ENCODE results near the gene AMPH. TPM values are rescaled to one million over a fixed set of nuclear protein-coding genes. Genes with fewer than 3 reads are reported as not detected.
"Not testable (repeated sequence)": the region's sequence is repeated elsewhere in the genome, so short reads cannot be mapped to it uniquely, and the experiment has no call there.

Gene AMPH
- polyA plus RNA-seq, 1 experiment, result 1.5 TPM

DNA sequence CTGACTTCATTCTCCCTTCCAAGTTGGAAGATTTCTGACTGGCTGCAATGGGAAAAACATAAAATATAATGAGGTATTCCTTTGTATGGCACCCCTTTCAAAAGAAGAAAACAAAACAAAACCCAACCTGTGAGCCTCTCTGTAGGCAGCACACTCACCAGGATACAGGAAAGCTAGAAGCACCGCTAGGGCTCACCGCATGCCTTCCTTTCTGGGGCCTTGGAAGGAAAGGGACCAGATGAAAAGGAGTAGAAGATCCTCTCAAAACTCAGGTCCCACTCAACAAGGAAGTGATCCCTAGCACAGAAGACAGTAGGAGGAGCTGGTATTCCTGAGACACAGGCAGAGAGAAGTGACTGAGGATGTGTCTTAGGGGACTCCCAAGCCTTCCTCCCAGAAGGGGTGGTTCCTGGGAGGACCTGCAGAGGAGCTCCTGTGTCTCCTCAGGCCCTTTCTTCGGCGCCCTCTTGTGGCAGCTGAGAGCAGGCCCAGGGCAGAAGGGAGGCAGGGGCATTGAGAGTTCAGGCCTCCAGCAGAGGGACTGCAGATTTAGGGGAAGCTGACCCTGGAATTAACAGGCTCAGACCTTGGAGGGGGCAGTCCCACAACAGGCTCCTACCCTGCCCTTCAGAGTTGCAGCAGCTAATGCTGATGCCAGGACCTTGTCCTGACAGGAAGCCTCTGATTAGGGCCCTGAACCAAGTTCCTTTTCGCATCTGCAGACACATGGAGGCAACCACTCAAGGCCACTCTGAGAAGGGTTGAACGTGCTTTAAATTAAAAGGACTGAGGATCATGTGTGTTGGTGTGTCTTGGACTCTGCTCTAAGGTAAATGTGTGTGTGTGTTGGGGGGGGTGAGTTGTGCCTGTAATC, 285.6 kb downstream of the AMPH start:
- POLR2A ChIA-PET; H3K4me3 ChIP-seq (ENCODE audit: low read depth, low read length); H3K27me3 ChIP-seq (ENCODE audit: control insufficient read depth, insufficient read depth, low read length); H3K36me3 ChIP-seq (ENCODE audit: control insufficient read depth, insufficient read depth, low read length); DNase-seq (ENCODE audit: low read depth): not testable (repeated sequence)
- peak; percentile 86 for TF ChIP-seq CTCF (IDR thresholded peaks at IDR 0.05; ENCODE audit: insufficient read depth, low read depth, low read length)
- CTCF ChIA-PET, result interaction anchor here (0.6 to 2.8 kb wide), 19 partner anchors 8 to 440 kb away, joined by 3 to 27 read pairs (median 3); no protein-coding TSS in a partner anchor

GRCh38 chr7:38344741-38345140, 286.4 kb downstream of the AMPH start:
- POLR2A ChIA-PET; H3K36me3 ChIP-seq (ENCODE audit: control insufficient read depth, insufficient read depth, low read length); DNase-seq (ENCODE audit: low read depth); H3K4me3 ChIP-seq (ENCODE audit: low read depth, low read length); H3K27me3 ChIP-seq (ENCODE audit: control insufficient read depth, insufficient read depth, low read length): not testable (repeated sequence)
- CTCF ChIA-PET, result interaction anchor here (0.6 to 2.8 kb wide), 12 partner anchors 9 to 443 kb away, joined by 3 to 27 read pairs (median 8); no protein-coding TSS in a partner anchor

- H3K27me3 ChIP-seq (ENCODE audit: control insufficient read depth, insufficient read depth, low read length); H3K36me3 ChIP-seq (ENCODE audit: control insufficient read depth, insufficient read depth, low read length); DNase-seq (ENCODE audit: low read depth); H3K4me3 ChIP-seq (ENCODE audit: low read depth, low read length); POLR2A ChIA-PET: not testable (repeated sequence)
- CTCF ChIA-PET, result interaction anchor here (1.3 to 2.4 kb wide), 4 partner anchors 21 to 127 kb away, joined by 3 to 9 read pairs (median 6); no protein-coding TSS in a partner anchor
Observed at GRCh38 chr7:38342135-38342534, 289.0 kb downstream of the AMPH start.

DNA sequence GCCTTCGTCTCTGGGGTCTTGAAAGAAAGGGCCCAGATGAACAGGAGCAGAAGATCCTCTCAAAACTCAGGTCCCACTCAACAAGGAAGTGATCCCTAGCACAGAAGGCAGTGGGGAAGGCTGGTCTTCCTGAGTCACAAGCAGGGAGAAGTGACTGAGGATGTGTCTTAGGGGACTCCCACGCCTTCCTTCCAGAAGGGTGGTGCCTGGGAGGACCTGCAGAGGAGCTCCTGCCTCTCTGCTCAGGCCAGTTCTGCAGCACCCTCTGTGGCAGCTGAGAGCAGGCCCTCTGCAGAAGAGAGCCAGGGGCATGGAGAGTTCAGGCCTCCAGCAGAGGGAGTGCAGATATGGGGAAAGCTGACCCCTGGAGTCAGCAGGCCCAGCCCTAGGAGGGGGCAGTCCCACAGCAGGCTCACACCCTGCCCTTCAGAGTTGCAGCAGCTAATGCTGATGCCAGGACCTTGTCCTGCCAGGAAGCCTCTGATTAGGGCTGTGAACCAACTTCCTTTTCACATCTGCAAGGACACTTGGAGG, 289.9 kb downstream of the AMPH start:
- DNase-seq (ENCODE audit: low read depth); H3K27me3 ChIP-seq (ENCODE audit: control insufficient read depth, insufficient read depth, low read length); POLR2A ChIA-PET; H3K4me3 ChIP-seq (ENCODE audit: low read depth, low read length); H3K36me3 ChIP-seq (ENCODE audit: control insufficient read depth, insufficient read depth, low read length): not testable (repeated sequence)
- CTCF ChIA-PET, result interaction anchor here (1.0 to 2.4 kb wide), 4 partner anchors 10 to 125 kb away, joined by 3 to 12 read pairs (median 6); no protein-coding TSS in a partner anchor
- peak; percentile 39; the same call in 1 of the 2 replicates for TF ChIP-seq CTCF (IDR thresholded peaks at IDR 0.05; ENCODE audit: insufficient read depth, low read depth, low read length)

- no peaks in the 10 kb centered on the region for H3K27me3 ChIP-seq (ENCODE audit: control insufficient read depth, insufficient read depth, low read length)
- H3K4me3 ChIP-seq (ENCODE audit: low read depth, low read length), result no peak overlapping the region
- no peaks in the 10 kb centered on the region for H3K36me3 ChIP-seq (ENCODE audit: control insufficient read depth, insufficient read depth, low read length)
- no peak for DNase-seq (ENCODE audit: low read depth)
- ChIA-PET POLR2A (no interaction called here), CTCF (interaction anchor here (0.6 to 2.4 kb wide), 4 partner anchors 12 to 124 kb away, joined by 3 to 12 read pairs (median 8); no protein-coding TSS in a partner anchor)
- no peak for TF ChIP-seq CTCF (IDR thresholded peaks at IDR 0.05; ENCODE audit: insufficient read depth, low read depth, low read length)
Observed at GRCh38 chr7:38339953-38340819, 291.0 kb downstream of the AMPH start.

- POLR2A ChIA-PET; H3K27me3 ChIP-seq (ENCODE audit: control insufficient read depth, insufficient read depth, low read length); H3K36me3 ChIP-seq (ENCODE audit: control insufficient read depth, insufficient read depth, low read length); DNase-seq (ENCODE audit: low read depth); H3K4me3 ChIP-seq (ENCODE audit: low read depth, low read length): not testable (repeated sequence)
- CTCF ChIA-PET, result interaction anchor here (0.8 to 5.3 kb wide), 28 partner anchors 8 to 435 kb away, joined by 3 to 72 read pairs (median 6); no protein-coding TSS in a partner anchor
Observed at GRCh38 chr7:38336148-38336515, 295.0 kb downstream of the AMPH start.

All from BJ (cell line).